Upper lobe of left lung (tissue), 6 donors: ENCODE data around the gene RNF44. TPM values are rescaled to one million over a fixed set of nuclear protein-coding genes. Genes with fewer than 3 reads are reported as not detected.

Source experiments
- ATAC-seq, 2 donors: fragments of 200-7000 bp; cut with Tn5 transposase; one replicate each; pipeline ENCODE4 v1.9.1; 2022; ENCODE audit warnings: mild to moderate bottlenecking in 2 of 2, moderate library complexity in 2 of 2; ENCODE audit not compliant: low FRiP score in 2 of 2
- DNase-seq, 2 donors: peaks; one replicate each; pipeline ENCODE4 v3.0.0-alpha.2; 2019 to 2020
- H3K27ac ChIP-seq, 4 donors: fragments of 200-600 bp; sonication (generic); one replicate each; pipeline ENCODE4 v1.5.1; 2016 to 2019
- H3K27me3 ChIP-seq, 4 donors: fragments of 200-600 bp; sonication (generic); one replicate each; pipeline ENCODE4 v1.5.1; 2017 to 2019
- H3K36me3 ChIP-seq, 4 donors: fragments of 200-600 bp; sonication (generic); one replicate each; pipeline ENCODE4 v1.5.1; 2016 to 2019
- H3K4me1 ChIP-seq, 4 donors: fragments of 200-600 bp; sonication (generic); one replicate each; pipeline ENCODE4 v1.5.1; 2018 to 2019
- H3K4me3 ChIP-seq, 4 donors: fragments of 200-600 bp; sonication (generic); one replicate each; pipeline ENCODE4 v1.5.1; 2017 to 2019; ENCODE audit warnings: mild to moderate bottlenecking in 2 of 4, moderate library complexity in 1 of 4
- H3K9me3 ChIP-seq, 4 donors: fragments of 200-600 bp; sonication (generic); one replicate each; pipeline ENCODE4 v1.5.1; 2018 to 2019
- EP300 ChIP-seq, 4 donors: sonication (generic); formaldehyde crosslinking; IDR thresholded peaks; one replicate each; pipeline ENCODE4 v1.5.1; 2017; ENCODE audit warnings: antibody characterized with exemption in 4 of 4, control low read depth in 2 of 4
- POLR2A ChIP-seq, 4 donors: fragments of 450-650 bp; IDR thresholded peaks; one replicate each; pipeline ENCODE4 v1.5.1; 2016 to 2017; ENCODE audit warnings: antibody characterized with exemption in 4 of 4, mild to moderate bottlenecking in 2 of 4
- POLR2AphosphoS5 ChIP-seq, 2 donors: sonication (generic); formaldehyde crosslinking; IDR thresholded peaks; one replicate each; pipeline ENCODE4 v1.5.1; 2017; ENCODE audit warnings: antibody characterized with exemption in 2 of 2
- WGBS, 2 donors: methylation state at CpG; one replicate each; pipeline ENCODE4 v1.1.5; 2017 to 2018; 5-methylcytosine and 5-hydroxymethylcytosine counted together
- total RNA-seq, 6 donors: library from RNA; depleted of rRNA in 4 of 6; stranded (reverse); fragments of >200 nt in 4 of 6; gene quantifications; one replicate each; pipeline versions ENCODE4 v1.1.0 to v1.2.1, GENCODE V29; 2016 to 2021
- TF ChIP-seq, protein P1 (sequence below), 6 experiments: fragments of 450-650 bp in 4 of 6; fragments of 200-600 bp in 2 of 6; sonication (generic) in 2 of 6; IDR thresholded peaks; one replicate each; pipeline ENCODE4 v1.5.1; 2016 to 2019; ENCODE audit warnings: antibody characterized with exemption in 6 of 6
- donor health status: DM: no; HTN: no; CAD: no; lungs with moderate emphysema.
- donor health status: DM: no; HTN: yes; CAD: no; lungs with severe emphysema.

RNF44 gene
- total RNA-seq, 6 donors from 2014 or later, result 13.4 to 76.5 (median 51.7) TPM

DNA sequence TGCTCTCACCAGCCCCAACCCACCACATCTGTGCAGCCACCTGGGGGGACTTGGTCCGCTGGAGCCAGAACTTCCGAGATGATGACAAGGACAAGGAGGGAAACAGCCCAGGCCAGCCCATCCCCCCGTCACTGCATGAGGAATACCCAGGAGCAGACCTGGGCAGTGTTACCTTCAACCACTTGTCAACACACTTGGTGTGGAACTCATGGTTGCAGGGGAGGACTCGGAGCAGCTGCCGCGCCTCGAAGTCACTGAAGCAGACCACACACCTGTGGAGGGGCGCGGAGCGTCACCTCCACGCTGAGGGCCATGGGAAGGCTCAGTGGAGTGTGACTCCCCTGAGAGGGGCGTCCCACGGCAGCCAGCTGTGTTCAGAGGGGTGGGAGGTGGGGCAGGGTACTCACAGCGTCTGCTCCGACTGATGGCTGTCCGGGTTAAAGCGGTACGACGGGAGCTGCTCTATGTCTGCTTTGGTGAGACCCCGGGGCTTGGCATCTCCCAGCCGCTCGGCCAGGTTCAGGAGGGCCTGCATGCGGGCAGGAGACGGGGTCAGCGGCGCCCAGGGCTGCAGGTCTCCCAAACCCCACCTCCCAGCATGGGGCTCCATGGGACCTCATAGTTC, 8.0 kb downstream of the RNF44 start:
- 94 to 98% methylated on average over 9 to 26 of the region's 26 CpGs for WGBS, 2 donors
- no peaks in the 10 kb centered on the region for H3K27me3 ChIP-seq
- H3K36me3 ChIP-seq, result peaks cover 2 to 51% (median 49%) of the 10 kb centered on the region in 4 donors
- TF ChIP-seq, protein P1, sequence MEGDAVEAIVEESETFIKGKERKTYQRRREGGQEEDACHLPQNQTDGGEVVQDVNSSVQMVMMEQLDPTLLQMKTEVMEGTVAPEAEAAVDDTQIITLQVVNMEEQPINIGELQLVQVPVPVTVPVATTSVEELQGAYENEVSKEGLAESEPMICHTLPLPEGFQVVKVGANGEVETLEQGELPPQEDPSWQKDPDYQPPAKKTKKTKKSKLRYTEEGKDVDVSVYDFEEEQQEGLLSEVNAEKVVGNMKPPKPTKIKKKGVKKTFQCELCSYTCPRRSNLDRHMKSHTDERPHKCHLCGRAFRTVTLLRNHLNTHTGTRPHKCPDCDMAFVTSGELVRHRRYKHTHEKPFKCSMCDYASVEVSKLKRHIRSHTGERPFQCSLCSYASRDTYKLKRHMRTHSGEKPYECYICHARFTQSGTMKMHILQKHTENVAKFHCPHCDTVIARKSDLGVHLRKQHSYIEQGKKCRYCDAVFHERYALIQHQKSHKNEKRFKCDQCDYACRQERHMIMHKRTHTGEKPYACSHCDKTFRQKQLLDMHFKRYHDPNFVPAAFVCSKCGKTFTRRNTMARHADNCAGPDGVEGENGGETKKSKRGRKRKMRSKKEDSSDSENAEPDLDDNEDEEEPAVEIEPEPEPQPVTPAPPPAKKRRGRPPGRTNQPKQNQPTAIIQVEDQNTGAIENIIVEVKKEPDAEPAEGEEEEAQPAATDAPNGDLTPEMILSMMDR (IDR thresholded peaks at IDR 0.05), result no peak
- no peak for TF ChIP-seq EP300 (IDR thresholded peaks at IDR 0.05)
- no peak for TF ChIP-seq POLR2AphosphoS5 (IDR thresholded peaks at IDR 0.05)
- no peak for TF ChIP-seq POLR2A (IDR thresholded peaks at IDR 0.05)
- no peaks in the 10 kb centered on the region for H3K9me3 ChIP-seq
- no peak for ATAC-seq
- no peak overlapping the region for H3K27ac ChIP-seq
- peaks cover 28 to 48% (median 44%) of the 10 kb centered on the region in 4 donors for H3K4me1 ChIP-seq
- H3K4me3 ChIP-seq, result no peak overlapping the region
- DNase-seq, result no peak

DNA sequence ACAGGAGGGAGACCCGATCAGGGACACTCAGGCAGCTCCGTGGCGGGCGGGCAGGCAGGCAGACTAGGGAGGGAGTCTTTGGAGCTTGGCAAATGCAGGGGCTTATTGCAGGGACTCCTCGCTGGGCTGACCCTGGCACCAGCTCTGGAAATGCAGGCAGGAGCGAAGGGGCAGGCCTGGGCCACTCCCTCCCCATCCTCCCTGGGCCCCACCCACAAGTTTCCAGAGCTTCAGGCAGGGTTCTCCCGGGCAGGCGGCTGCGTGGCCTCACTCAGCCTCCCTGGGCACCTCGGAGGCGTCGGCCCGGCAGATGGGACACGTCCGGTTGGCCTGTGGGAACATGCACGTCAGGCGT, 8.5 kb downstream of the RNF44 start:
- Histone ChIP-seq H3K4me1 (peaks cover 23 to 43% (median 39%) of the 10 kb centered on the region in 4 donors), H3K36me3 (peaks cover 2 to 51% (median 49%) of the 10 kb centered on the region in 4 donors), H3K27ac (no peak overlapping the region), H3K4me3 (no peak overlapping the region), H3K9me3 (no peaks in the 10 kb centered on the region), H3K27me3 (no peaks in the 10 kb centered on the region)
- peak in 1 of 2 donors; percentile 36 for ATAC-seq
- TF ChIP-seq POLR2AphosphoS5 (IDR thresholded peaks at IDR 0.05), result no peak
- no peak for TF ChIP-seq POLR2A (IDR thresholded peaks at IDR 0.05)
- TF ChIP-seq EP300 (IDR thresholded peaks at IDR 0.05), result no peak
- TF ChIP-seq, protein P1 (IDR thresholded peaks at IDR 0.05), result no peak
- DNase-seq, result no peak
- WGBS, 2 donors, result 80 to 86% methylated on average over 12 to 15 of the region's 17 CpGs

DNA sequence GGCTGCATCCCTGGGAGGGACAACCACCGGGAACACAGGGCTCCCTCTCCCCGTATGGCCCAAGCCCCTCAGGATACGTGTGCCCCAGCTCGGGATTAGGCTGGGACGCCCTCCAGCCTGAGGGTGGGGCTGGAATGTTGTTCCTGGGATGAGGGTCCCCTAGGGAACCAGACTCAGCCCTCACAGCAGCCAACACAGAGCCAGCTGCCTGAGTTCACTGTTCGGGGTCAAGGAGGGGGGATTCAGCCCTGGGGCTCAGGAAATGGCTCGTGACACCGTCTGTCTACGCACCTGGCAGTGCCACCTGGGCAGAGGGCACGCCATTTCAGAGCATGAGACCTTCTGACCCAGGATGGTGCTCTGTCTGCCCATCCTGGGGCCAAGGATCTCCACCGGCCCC, 8.9 kb downstream of the RNF44 start:
- DNase-seq (no peak), ATAC-seq (peak in 1 of 2 donors; percentile 57)
- WGBS, 2 donors, result 86 to 90% methylated on average over 9 to 11 of the region's 11 CpGs
- no peaks in the 10 kb centered on the region for H3K9me3 ChIP-seq
- H3K4me3 ChIP-seq, result no peak overlapping the region
- H3K27me3 ChIP-seq, result no peaks in the 10 kb centered on the region
- H3K27ac ChIP-seq, result no peak overlapping the region
- TF ChIP-seq, protein P1 (IDR thresholded peaks at IDR 0.05), result no peak
- TF ChIP-seq POLR2AphosphoS5 (IDR thresholded peaks at IDR 0.05) (no peak), EP300 (IDR thresholded peaks at IDR 0.05) (no peak), POLR2A (IDR thresholded peaks at IDR 0.05) (no peak)
- H3K4me1 ChIP-seq, result peaks cover 19 to 38% (median 35%) of the 10 kb centered on the region in 4 donors
- peaks cover 2 to 51% (median 49%) of the 10 kb centered on the region in 4 donors for H3K36me3 ChIP-seq

DNA sequence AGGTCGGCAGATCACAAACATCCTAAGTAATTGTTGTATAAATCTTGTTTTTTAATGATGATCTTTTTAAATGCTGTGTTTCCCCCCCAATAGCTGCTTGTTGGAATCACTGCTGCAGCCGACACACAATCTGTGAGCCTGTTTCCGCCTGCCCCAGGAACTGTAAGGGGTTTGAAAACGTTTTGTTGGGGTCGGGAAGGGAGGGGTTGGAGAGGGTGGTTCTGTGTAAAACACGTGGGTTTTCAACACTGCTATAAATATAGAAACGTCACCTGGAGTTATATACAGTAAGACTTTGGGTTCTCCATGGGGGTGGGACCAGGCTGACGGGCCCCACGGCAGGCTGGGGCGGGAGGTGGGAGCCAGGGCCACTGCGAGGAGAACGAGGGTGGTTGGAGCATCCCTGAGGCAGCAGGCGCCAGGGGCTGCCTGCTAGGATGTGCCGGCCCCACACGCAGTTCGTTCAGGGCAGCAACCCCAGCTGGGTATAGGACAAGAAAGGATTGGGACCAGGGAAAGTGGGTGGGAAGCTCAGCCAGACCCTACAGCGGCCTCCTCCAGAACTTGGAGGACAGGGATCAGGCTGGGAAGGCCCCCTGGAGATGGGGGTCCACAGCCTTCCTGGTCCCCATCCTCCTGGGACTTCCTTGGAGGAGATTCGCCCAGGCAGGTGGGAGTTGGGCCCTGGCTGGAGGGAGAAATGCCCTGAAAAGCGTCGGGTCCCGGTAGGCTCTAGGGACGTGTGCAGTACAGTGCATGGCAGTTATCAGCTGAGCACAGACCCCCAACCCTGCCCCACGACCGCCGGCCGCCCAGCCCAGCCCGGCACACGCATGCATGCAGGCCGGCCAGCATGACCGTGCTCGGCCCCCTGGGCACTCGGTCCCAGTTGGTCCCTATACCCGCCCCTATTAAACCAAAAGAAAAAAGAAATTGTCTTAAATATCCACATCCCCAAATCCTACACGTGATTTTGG, 9.7 kb downstream of the RNF44 start:
- no peak for DNase-seq
- Histone ChIP-seq H3K9me3 (no peaks in the 10 kb centered on the region), H3K4me1 (peaks cover 12 to 31% (median 27%) of the 10 kb centered on the region in 4 donors), H3K27ac (no peak overlapping the region), H3K27me3 (no peaks in the 10 kb centered on the region), H3K36me3 (peaks cover 2 to 51% (median 49%) of the 10 kb centered on the region in 4 donors), H3K4me3 (no peak overlapping the region)
- TF ChIP-seq, protein P1 (IDR thresholded peaks at IDR 0.05), result no peak
- no peak for TF ChIP-seq POLR2AphosphoS5 (IDR thresholded peaks at IDR 0.05)
- no peak for TF ChIP-seq POLR2A (IDR thresholded peaks at IDR 0.05)
- no peak for TF ChIP-seq EP300 (IDR thresholded peaks at IDR 0.05)
- WGBS, 2 donors, result 84 to 88% methylated on average over 34 of the region's 34 CpGs
- no peak for ATAC-seq
